ENCODE data around the gene SMG6. TPM values are rescaled to one million over a fixed set of nuclear protein-coding genes. Genes with fewer than 3 reads are reported as not detected.

SMG6 gene
- total RNA-seq, 1 experiment from 2014 or later: 28.6 TPM

GRCh38 chr17:2016494-2016893 lies 287.1 kb downstream of the SMG6 start:
- WGBS (ENCODE audit: extremely low coverage, insufficient read length, low lambda C conversion rate): no CpG with 5 or more reads among the region's 20 CpGs
- no peak overlapping the region for H3K56ac ChIP-seq (ENCODE audit: insufficient read length, low read depth, low read length)
- H4K20me1 ChIP-seq (ENCODE audit: control insufficient read depth, insufficient read depth, insufficient read length): peaks cover 2% of the 10 kb centered on the region
- no peak overlapping the region for H3T11ph ChIP-seq (ENCODE audit: low read length)
- H2BK15ac ChIP-seq (ENCODE audit: low read depth, low read length): no peak overlapping the region
- no peak for DNase-seq
- peaks cover 10 to 17% of the 10 kb centered on the region in 2 experiments for H3K4me1 Mint-ChIP-seq
- H3K18ac ChIP-seq (ENCODE audit: insufficient read length, low read depth, low read length): no peak overlapping the region
- H3K27me3 Mint-ChIP-seq (ENCODE audit: low read depth): peaks cover 97% of the 10 kb centered on the region
- no peak overlapping the region for H3K4me2 ChIP-seq (ENCODE audit: insufficient read depth, insufficient read length, low read length)
- H4K91ac ChIP-seq (ENCODE audit: insufficient read length, low read depth, low read length): no peak overlapping the region
- no peaks in the 10 kb centered on the region for H3K79me2 ChIP-seq (ENCODE audit: insufficient read depth, low read length)
- no peak for TF ChIP-seq CTCF (conservative IDR thresholded peaks at IDR 0.05)
- H3K23ac ChIP-seq (ENCODE audit: insufficient read length, low read depth, low read length): no peak overlapping the region
- H3K36me3 Mint-ChIP-seq (ENCODE audit: insufficient read depth in 1 of 3, low read depth in 3 of 3): no peaks in the 10 kb centered on the region
- no peak overlapping the region for H3K4ac ChIP-seq (ENCODE audit: low read depth, low read length)
- H3K9ac ChIP-seq (ENCODE audit: extremely low read depth, insufficient read length, low read length): no peak overlapping the region
- H3K14ac ChIP-seq (ENCODE audit: insufficient read depth, low read length): no peak overlapping the region
- H2AK5ac ChIP-seq (ENCODE audit: insufficient read length, low read length): no peak overlapping the region
- H4K5ac ChIP-seq (ENCODE audit: insufficient read length, low read depth, low read length): no peak overlapping the region
- H3K4me3 Mint-ChIP-seq: no peak overlapping the region
- no peak overlapping the region for H2BK5ac ChIP-seq (ENCODE audit: insufficient read length, low read length)
- H3K4me1 ChIP-seq (ENCODE audit: insufficient read depth, low read length): no peaks in the 10 kb centered on the region; the same call in 1 of the 2 replicates
- no peak overlapping the region for H2BK120ac ChIP-seq (ENCODE audit: low read depth, low read length, poor library complexity, severe bottlenecking)
- H2BK20ac ChIP-seq (ENCODE audit: low read depth, low read length, poor library complexity, severe bottlenecking): no peak overlapping the region
- no peak overlapping the region for H3K27ac ChIP-seq (ENCODE audit: insufficient read length, low read depth, low read length)
- peak overlapping the region in 1 of 3 experiments; percentile 60; a peak in 1 of 7 replicates for H3K27ac Mint-ChIP-seq
- H3K79me1 ChIP-seq (ENCODE audit: insufficient read depth, low read depth, low read length, poor library complexity, severe bottlenecking): no peaks in the 10 kb centered on the region
- H4K8ac ChIP-seq (replicated peaks; ENCODE audit: insufficient read length, low read depth, low read length): no peak overlapping the region
- no peaks in the 10 kb centered on the region for H3K9me3 ChIP-seq (ENCODE audit: control insufficient read depth, low read depth, low read length)
- H2BK12ac ChIP-seq (ENCODE audit: insufficient read length, low read depth, low read length): no peak overlapping the region
- H3K9me3 Mint-ChIP-seq: no peaks in the 10 kb centered on the region; a peak in 2 of 5 replicates
- no peak overlapping the region for H2AFZ ChIP-seq (ENCODE audit: low read length)
- no peaks in the 10 kb centered on the region for H3K23me2 ChIP-seq (ENCODE audit: insufficient read length, low read depth, low read length, poor library complexity, severe bottlenecking)
- H3K27me3 ChIP-seq (ENCODE audit: insufficient read depth, low read length): peaks cover 7% of the 10 kb centered on the region; the same call in 1 of the 2 replicates
